GM18526 (cell line): ENCODE measurements around the gene CHID1.

ENCODE experiments used
- POLR2A ChIP-seq: IDR thresholded peaks from 3 replicates; pipeline ENCODE4 v1.6.1; 2011; ENCODE audit not compliant: insufficient read length; ENCODE audit errors: extremely low read depth

Gene CHID1

GRCh38 chr11:937841-938261, 27.2 kb upstream of the CHID1 start:
- no peak for TF ChIP-seq POLR2A

- no peak for TF ChIP-seq POLR2A
Measured at GRCh38 chr11:936199-936598, 25.6 kb upstream of the CHID1 start.

- TF ChIP-seq POLR2A: no peak
Measured at GRCh38 chr11:934527-934926, 23.9 kb upstream of the CHID1 start.

DNA sequence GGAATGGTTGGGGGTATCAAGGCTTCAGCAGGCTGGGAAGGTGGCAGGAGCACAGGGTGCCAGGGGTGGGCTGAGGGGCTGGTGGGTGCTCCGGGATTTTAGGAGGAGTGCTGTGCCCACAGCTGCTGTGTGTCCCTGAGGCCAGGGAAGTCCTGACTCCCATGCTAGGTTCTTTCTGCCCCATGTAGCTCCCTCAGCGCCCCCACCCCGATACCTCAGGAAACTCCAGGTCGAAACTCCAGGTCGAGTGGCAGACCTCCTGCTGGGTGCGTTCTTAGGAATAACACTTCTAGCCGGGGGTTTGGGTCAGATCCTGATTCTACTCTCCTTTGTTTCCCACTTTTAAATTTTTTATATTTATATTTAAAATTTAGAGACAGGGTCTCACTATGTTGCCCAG, 23.3 kb upstream of the CHID1 start:
- TF ChIP-seq POLR2A: no peak

GRCh38 chr11:933142-933851, 22.7 kb upstream of the CHID1 start:
- TF ChIP-seq POLR2A: no peak

DNA sequence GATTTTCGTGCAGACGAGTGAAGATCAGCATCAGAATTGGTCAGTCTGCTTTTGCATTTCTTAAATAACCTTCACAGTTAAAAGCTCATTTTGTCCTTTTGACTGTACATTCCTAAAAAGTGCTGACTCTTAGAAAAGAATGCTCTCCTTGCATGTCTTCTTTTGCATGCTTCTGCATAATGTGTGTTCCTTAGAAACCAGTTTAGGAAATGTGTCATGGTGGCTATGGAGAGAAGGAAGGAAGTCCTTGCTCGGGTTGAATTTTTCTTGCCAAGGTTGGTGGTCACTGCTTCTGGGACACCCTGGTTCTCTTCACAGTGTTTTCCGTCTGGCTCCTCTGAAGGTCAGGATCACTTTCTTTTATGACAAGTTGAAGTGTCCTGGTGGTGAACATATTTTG, 21.8 kb upstream of the CHID1 start:
- no peak for TF ChIP-seq POLR2A

DNA sequence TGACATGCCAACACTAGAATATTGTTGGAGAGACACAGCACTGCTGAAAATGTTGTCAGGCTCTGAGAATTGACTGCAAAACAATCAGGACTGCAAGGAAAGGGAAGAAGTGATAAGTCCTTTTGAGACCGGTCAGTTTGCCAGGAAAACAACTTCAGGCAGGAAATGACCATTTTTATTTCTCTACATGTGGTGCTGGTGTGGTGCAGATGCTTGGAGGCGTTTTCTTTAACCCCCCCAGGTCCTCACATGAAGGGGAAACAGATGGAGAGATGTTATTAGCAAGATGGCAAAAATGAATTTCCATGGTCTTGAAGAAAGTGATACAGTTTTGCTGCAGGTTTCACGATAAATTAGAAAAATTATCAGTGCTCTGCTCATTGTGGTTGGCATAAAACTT, 20.8 kb upstream of the CHID1 start:
- no peak for TF ChIP-seq POLR2A

DNA sequence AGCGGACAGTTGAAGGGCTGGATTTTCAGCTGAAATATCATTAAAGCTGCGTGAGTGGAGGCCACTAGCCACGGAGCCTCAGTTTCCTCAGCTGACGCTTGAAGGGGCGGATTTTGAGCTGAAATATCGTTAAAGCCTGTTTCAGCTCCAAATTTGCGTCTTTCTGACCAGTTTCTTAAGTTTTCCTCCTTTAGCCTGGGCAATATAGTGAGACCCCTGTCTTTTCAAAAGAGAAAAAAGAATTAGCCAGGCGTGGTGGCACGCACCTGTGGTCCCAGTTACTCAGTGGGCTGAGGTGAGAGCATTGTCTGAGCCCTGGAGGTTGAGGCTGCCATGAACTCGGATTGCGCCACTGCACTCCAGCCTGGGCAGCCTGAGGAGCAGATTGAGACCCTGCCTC, 18.8 kb upstream of the CHID1 start:
- no peak for TF ChIP-seq POLR2A

GRCh38 chr11:928786-929185, 18.2 kb upstream of the CHID1 start:
- no peak for TF ChIP-seq POLR2A

GRCh38 chr11:927871-928270, 17.3 kb upstream of the CHID1 start:
- no peak for TF ChIP-seq POLR2A

- no peak for TF ChIP-seq POLR2A
Measured at GRCh38 chr11:926341-926916, 15.8 kb upstream of the CHID1 start.

GRCh38 chr11:925496-926301, 15.1 kb upstream of the CHID1 start, which contains the start of gene AP2A2:
Gene AP2A2 (plus strand): TSS chr11:925870. CDS start chr11:926022, 152 bp downstream.
- TF ChIP-seq POLR2A: peak; percentile 71

DNA sequence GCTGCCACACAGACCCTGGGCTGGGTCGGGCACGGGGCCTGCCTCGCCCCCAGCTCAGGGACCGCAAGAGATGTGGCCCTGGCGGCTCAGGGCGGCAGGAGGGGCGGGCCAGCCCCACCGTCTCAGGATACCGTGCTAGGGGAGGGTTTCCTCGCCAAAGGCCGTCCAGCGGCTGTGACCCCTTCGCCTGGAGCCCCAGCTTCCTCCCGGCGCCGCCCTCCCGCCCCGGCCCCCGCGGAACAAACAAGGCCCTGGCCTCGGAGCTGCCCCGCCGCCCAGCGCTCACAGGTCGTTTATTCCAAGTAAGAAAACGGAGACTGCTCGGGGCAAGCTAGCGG, 14.5 kb upstream of the CHID1 start:
- TF ChIP-seq POLR2A: no peak

- TF ChIP-seq POLR2A: no peak
Measured at GRCh38 chr11:924406-925157, 14.0 kb upstream of the CHID1 start.

DNA sequence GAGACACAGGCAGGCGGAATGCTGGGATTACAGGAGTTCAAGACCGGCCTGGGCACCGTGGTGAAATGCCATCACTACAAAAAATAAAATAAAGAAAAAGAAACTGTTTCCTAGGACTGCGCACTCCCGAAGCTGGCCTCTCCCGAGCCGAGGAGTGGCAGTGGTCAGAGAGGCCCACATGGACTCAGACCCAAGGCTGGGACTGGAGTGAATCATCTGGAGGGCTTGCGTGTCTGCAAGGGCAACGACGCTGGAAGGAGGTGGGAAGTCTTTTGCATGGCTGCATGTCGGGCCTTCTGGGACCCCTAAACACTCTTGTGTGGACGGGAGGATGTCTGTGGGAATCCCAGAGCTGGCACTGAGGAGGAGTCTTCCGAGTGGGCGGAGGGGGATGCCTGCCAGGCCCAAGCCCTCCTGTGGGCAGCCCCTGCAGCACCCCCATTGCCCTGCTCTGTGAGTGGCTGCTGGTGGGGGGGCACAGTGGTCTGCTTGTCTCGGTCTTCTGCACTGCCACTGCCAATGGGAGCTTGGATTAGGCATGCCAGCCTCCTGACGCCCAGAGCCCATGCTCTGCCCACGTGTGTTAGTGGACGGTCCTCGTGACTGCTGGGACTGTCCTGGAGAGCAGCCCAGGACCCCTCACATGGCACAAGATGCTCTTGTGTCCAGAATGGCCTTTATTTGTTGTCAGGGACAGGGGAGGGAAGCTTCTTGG, 13.2 kb upstream of the CHID1 start:
- no peak for TF ChIP-seq POLR2A
